ENCODE data around the gene MYH1. TPM values are rescaled to one million over a fixed set of nuclear protein-coding genes. Genes with fewer than 3 reads are reported as not detected.

MYH1 gene
- total and polyA plus RNA-seq, 2 of the 13 experiments (the other 11 are each of a cell fraction or from before 2014, with no cell fraction given): 0.01 TPM; not detected in 1

DNA sequence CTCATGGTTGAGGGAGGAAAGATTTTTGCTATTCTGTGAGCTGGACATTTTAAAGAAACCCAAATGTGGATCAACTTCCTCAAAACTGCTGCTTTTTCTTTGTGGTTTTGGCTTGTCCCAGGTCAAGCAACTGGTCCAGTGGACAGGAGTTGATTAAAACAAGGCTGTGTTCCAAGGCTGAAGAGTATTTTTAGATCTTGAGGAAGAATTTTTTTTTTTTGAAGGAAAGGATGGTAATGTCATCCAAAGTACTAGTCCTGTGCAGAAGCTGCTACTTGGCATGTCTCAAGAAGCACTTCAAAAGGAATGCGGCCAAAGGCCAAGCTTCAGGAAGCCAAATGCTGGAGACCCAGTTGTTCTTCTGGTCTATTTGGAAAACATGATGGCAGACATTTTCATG lies 39.1 kb upstream of the MYH1 start:
- CTCF ChIA-PET (ENCODE audit: low intra/inter-chr PET ratio, low total read pairs): no interaction called here
- 31% methylated on average over 1 of the region's 1 CpG for WGBS (ENCODE audit: low lambda C conversion rate)
- no TSS peak for BruUV-seq (replicated peaks)

More for the DNA sequence above, 39.1 kb upstream of the MYH1 start:
- H3K9ac ChIP-seq (ENCODE audit: insufficient read depth, low read depth, low read length): no peak overlapping the region
- no peaks in the 10 kb centered on the region for H3K4me1 ChIP-seq (ENCODE audit: insufficient read depth, low read length)
- ATAC-seq: no peak
- H3K27ac ChIP-seq (ENCODE audit: extremely low read length, insufficient read depth, low read length): no peak overlapping the region
- no peak for FAIRE-seq
- DNase-seq (ENCODE audit: low spot score): no peak
- no peaks in the 10 kb centered on the region for H4K20me1 ChIP-seq (ENCODE audit: insufficient read depth, low read length)
- in situ Hi-C loops (cut with HindIII; ENCODE audit: extremely low pct_ligation_motif_present, low pct_unique_long_range_greater_than_20kb): no loop called here
- no peak for TF ChIP-seq ZNF619 (CRISPR knock-in tag; IDR thresholded peaks at IDR 0.05)
- TF ChIP-seq STAT5B (CRISPR knock-in tag; IDR thresholded peaks at IDR 0.05): no peak
- no peak for TF ChIP-seq FOXM1 (CRISPR knock-in tag; IDR thresholded peaks at IDR 0.05)
- TF ChIP-seq CENPT (CRISPR knock-in tag; IDR thresholded peaks at IDR 0.05; ENCODE audit: low read depth): no peak
- TF ChIP-seq, protein P1, sequence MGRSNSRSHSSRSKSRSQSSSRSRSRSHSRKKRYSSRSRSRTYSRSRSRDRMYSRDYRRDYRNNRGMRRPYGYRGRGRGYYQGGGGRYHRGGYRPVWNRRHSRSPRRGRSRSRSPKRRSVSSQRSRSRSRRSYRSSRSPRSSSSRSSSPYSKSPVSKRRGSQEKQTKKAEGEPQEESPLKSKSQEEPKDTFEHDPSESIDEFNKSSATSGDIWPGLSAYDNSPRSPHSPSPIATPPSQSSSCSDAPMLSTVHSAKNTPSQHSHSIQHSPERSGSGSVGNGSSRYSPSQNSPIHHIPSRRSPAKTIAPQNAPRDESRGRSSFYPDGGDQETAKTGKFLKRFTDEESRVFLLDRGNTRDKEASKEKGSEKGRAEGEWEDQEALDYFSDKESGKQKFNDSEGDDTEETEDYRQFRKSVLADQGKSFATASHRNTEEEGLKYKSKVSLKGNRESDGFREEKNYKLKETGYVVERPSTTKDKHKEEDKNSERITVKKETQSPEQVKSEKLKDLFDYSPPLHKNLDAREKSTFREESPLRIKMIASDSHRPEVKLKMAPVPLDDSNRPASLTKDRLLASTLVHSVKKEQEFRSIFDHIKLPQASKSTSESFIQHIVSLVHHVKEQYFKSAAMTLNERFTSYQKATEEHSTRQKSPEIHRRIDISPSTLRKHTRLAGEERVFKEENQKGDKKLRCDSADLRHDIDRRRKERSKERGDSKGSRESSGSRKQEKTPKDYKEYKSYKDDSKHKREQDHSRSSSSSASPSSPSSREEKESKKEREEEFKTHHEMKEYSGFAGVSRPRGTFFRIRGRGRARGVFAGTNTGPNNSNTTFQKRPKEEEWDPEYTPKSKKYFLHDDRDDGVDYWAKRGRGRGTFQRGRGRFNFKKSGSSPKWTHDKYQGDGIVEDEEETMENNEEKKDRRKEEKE (IDR thresholded peaks at IDR 0.05): no peak
- TF ChIP-seq ZNF713 (CRISPR knock-in tag; IDR thresholded peaks at IDR 0.05): no peak
- TF ChIP-seq NBN (conservative IDR thresholded peaks at IDR 0.05): no peak
- no peaks in the 10 kb centered on the region for H3K36me3 ChIP-seq (replicated peaks in 1 of 2; ENCODE audit: control insufficient read depth in 1 of 2, insufficient read depth in 2 of 2, low read length in 2 of 2)
- H3K4me3 ChIP-seq (replicated peaks in 1 of 3; ENCODE audit: insufficient read depth in 1 of 3, low read depth in 2 of 3, low read length in 3 of 3): no peak overlapping the region
- intact Hi-C loops (cut with micrococcal nuclease; ENCODE audit: unreplicated experiment): no loop called here
- H3K9me3 ChIP-seq (ENCODE audit: low read length): no peaks in the 10 kb centered on the region
- no peak overlapping the region for H2AFZ ChIP-seq (ENCODE audit: low read length)
- H3K4me2 ChIP-seq (ENCODE audit: low read depth, low read length): no peak overlapping the region
- no peaks in the 10 kb centered on the region for H3K79me2 ChIP-seq (ENCODE audit: insufficient read depth, low read length)
- H3K27me3 ChIP-seq (ENCODE audit: control insufficient read depth in 1 of 2, insufficient read depth in 2 of 2, low read length in 2 of 2): no peaks in the 10 kb centered on the region; a peak in 2 of 5 replicates
- POLR2A ChIA-PET: no interaction called here
